ENCODE data around the gene RAP2B.

Gene RAP2B

GRCh38 chr3:153195349-153195879 is 33.4 kb downstream of the RAP2B start:
- DNase-seq (ENCODE audit: insufficient read length, low spot score), result no peak
- no peak for TF ChIP-seq POLR2A (IDR thresholded peaks at IDR 0.05; ENCODE audit: low read depth, low read length)
- peak; percentile 62 for FAIRE-seq

GRCh38 chr3:153209596-153209995 is 47.6 kb downstream of the RAP2B start:
- DNase-seq (ENCODE audit: insufficient read length, low spot score), result peak; percentile 73
- TF ChIP-seq POLR2A (IDR thresholded peaks at IDR 0.05; ENCODE audit: low read depth, low read length), result no peak
- FAIRE-seq, result peak; percentile 98

GRCh38 chr3:153210146-153210545 is 48.1 kb downstream of the RAP2B start:
- no peak for TF ChIP-seq POLR2A (IDR thresholded peaks at IDR 0.05; ENCODE audit: low read depth, low read length)
- no peak for FAIRE-seq
- DNase-seq (ENCODE audit: insufficient read length, low spot score), result peak; percentile 9

DNA sequence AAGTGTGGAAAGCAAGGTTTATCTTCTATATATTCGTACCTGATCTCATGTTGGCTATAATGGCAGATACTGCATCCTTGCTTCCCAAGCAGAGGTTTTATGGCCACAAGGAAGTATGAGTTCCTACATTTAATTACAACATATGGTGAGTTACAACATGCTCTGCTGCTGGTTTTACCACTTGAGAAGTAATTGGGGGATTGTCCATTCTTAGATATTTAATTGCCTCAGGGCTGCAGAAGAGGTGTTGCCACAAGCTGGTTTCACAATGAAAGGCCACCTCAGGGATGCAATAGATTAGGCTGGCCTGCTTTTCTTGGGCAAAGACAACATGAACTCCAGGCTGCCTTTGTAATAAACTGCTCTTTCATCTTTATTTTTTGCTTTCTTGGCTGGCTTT is 48.6 kb downstream of the RAP2B start:
- TF ChIP-seq POLR2A (IDR thresholded peaks at IDR 0.05; ENCODE audit: low read depth, low read length), result no peak
- DNase-seq (ENCODE audit: insufficient read length, low spot score), result no peak
- FAIRE-seq, result peak; percentile 6

DNA sequence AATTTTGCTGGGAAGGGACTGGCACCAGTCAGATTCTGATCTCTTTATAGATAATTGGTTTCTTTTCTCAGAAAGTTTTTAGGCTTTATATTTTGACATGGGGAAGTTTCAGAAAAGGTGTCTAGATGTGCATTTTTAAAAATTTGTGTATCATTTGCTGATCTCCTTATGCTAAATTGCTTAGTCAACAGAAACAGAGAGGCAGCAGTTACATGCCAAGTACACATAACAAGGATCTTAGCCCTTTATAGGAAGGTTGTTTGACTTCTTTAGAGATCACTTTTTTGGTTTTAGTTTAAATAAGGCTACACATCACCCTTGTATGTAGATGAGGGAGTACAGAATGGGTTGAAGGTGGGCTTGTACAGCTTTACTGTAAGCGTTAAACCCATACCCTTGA is 53.5 kb downstream of the RAP2B start:
- FAIRE-seq (no peak), DNase-seq (ENCODE audit: insufficient read length, low spot score) (no peak)
- TF ChIP-seq POLR2A (IDR thresholded peaks at IDR 0.05; ENCODE audit: low read depth, low read length), result no peak

- no peak for DNase-seq (ENCODE audit: insufficient read length, low spot score)
- TF ChIP-seq POLR2A (IDR thresholded peaks at IDR 0.05; ENCODE audit: low read depth, low read length), result no peak
- FAIRE-seq, result no peak
Measured at GRCh38 chr3:153215966-153216365, 53.9 kb downstream of the RAP2B start.

- no peak for TF ChIP-seq POLR2A (IDR thresholded peaks at IDR 0.05; ENCODE audit: low read depth, low read length)
- DNase-seq (ENCODE audit: insufficient read length, low spot score) (no peak), FAIRE-seq (no peak)
Measured at GRCh38 chr3:153216928-153217327, 54.9 kb downstream of the RAP2B start.

DNA sequence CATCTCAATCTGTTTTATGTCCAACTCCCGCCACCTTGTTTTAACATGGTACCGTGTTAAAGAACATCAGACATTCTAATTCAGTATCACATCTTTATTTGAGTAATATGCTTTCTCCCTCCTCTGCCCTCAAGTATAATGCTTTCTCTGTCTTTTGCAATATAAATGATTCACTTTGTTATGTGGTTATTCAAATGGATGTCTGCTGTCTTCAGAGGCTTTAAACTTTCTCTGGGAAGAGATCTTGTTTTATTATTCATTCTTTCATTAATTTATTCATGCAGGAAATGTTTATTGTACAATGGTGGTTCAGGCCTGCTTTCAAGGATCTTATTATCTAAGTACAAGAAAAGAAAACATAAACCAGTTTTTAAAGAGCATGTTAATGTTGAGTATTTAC is 57.1 kb downstream of the RAP2B start:
- FAIRE-seq, result no peak
- no peak for DNase-seq (ENCODE audit: insufficient read length, low spot score)
- no peak for TF ChIP-seq POLR2A (IDR thresholded peaks at IDR 0.05; ENCODE audit: low read depth, low read length)

All from H54 (cell line).